ENCODE results near the gene CCZ1B.
"Not testable (repeated sequence)": the region's sequence is repeated elsewhere in the genome, so short reads cannot be mapped to it uniquely, and the experiment has no call there.

Gene CCZ1B

DNA sequence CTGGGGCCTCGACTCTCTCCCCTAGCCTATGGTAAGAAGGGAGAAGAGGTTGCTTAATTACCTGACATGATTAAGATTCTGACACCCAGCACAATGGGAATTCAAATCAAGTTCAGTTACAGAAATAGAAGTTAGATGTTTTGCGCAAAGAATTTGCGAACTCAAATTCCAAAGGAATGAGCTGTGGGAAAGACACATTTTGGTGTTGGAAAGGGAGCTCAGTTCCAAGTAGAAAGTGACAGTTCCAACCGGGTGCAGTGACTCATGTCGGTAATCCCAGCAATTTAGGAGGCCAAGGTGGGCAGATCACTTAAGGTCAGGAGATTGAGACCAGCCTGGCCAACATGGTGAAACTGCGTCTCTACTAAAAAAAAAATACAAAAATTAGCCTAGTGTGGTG lies 4.0 kb upstream of the CCZ1B start:
- not testable (repeated sequence) for DNase-seq

DNA sequence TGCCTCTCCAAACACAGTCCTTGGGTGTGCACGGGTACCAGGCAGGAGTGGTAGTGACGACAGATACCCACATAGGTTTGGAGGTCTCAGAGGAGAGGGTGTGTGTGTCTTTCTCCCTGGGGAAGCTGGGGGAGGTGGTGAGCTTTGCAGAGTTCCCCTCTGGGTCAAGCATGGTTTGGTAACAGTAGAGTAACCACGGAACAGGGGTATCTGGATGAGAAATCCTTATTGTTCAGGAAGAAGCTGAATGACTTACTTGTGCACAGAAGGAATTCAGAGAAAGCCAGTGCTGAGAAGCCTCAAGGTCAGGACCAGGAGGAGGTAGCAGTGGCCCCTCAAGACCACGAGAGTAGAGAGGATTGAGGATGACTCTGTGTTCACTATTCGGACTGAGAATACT lies 3.5 kb upstream of the CCZ1B start:
- not testable (repeated sequence) for DNase-seq

GRCh38 chr7:6827180-6827579 lies 1.1 kb upstream of the CCZ1B start:
- peak; percentile 64 for DNase-seq

DNA sequence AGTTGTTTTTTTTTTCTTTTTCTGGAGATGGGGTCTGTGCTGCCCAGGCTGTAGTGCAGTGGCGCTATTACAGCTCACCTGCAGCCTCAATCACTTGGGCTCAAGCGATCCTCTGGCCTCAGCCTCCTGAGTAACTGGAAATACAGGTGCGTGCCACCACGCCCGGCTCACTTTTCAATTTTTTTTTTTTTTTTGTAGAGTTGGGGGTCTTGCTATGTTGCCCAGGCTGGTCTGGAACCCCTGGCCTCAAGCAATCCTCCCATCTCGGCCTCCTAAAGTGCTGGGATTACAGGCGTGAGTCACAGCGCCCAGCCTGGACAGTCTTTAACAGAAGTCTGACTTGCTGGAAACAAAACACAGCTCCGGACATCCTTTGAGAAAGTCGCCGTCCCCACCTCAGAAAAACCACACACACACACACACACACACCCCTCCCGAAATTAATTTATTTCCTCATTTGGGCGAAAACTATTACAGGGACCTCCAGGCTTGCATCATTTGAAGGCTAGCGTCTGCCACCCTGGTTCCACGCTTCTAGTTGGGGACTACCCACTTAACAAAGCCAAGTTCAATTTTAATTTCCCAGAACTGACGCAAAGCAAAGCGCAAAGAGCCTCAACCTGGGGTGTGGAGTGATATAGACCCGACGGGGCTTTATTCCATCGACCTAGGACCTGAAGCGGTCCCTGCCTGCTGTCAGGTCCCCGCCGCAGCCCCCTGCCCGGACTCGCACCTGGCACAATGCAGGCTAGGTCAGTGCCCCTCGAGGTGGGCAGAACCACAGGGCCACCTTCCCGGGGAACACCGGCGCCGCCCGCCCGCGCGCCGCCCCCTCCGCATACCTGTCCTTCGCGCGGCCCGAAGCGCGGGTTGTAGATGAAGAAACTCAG lies 594 bp downstream of the CCZ1B start:
- not testable (repeated sequence) for DNase-seq

GRCh38 chr7:6821622-6822021 lies 4.5 kb downstream of the CCZ1B start:
- not testable (repeated sequence) for DNase-seq

DNA sequence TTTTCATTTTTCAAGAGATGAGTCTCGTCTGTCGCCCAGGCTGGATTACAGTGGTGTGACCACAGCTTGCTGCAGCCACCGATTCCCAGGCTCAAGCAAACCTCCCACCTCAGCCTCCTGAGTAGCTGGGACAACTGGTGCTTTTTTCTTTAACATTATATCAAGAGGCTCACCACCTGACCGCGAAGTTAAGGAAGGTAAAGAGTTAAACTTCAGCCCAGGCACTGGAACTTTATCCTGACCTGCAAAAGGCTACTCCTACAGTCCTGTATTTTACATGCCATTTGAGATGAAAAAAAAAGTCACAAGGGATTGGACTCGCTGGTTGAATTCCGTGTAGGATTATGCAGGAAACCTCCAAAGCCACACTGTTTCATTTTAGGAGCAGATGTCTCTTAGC lies 10.6 kb downstream of the CCZ1B start:
- not testable (repeated sequence) for DNase-seq

DNA sequence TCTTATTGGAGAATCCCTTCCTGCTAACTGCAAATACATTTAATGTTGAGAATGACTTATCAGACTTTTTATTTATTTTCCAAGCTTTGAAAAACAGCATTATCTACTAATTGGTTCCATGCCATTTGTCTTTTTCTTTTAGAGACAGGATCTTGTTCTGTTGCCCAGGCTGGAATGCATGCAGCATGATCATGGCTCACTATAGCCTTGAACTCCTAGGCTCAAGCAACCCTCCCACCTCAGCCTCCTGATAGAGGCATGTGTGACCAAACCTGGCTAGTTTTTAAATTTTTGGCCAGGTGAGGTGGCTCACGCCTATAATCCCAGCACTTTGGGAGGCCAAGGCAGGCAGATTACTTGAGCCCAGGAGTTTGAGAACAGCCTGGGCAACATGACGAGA lies 13.1 kb downstream of the CCZ1B start:
- not testable (repeated sequence) for DNase-seq

DNA sequence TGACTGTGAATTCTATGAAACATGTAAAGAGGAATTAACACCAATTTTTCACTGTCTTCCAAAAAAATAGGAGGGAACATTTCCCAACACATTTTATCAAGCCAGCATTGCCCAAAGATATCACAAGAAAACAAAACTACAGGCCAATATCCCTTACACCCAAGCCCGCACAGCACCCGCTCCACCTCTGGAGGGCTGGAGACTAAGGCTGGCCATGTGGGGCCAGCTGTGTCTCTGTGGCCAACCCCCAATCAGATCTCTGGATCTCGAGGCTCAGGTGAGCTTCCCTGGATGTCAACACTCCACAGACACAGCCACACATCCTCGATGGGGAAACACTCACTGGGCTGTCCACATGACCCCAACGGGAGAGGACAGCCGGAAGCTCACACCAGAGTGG lies 18.1 kb downstream of the CCZ1B start:
- not testable (repeated sequence) for DNase-seq

DNA sequence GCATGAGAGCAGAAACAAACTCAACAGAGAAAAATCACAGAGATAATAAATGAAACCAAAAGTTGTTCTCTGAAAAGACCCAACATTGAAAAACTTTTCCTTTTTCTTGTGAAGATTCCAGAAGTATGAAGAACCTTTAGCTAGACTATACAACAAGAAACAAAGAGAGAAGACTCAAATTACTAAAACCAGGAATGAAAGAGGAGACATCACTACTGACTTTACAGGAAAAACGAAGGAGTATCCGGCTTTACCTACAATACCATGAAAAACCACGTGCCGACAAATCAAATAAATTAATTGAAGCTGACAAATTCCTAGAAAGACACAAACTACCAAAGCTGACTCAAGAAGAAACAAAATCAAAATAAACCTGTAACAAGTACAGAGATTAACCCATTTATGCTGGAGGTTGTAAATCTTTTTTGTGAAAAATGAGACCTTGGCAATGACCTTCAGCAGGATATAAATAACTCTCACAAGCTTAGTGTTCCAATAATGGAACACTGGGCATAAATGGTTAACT lies 18.6 kb downstream of the CCZ1B start:
- DNase-seq, result not testable (repeated sequence)

DNA sequence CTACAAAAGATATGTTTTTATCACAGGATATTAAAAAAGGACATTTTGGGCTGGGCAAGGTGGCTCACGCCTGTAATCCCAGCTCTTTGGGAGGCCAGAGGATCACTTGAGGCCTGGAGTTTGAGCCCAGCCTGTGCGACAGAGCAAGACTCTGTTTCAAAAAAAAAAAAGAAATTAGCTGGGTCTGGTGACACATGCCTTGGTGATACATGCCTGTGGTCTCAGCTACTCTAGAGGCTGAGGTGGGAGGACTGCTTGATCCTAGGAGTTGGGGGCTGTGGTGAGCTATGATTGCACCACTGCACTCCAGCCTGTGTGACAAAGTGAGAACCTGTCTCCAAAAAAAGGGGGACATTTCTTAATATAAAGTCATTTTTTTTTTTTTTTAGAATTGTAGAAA lies 25.7 kb downstream of the CCZ1B start:
- not testable (repeated sequence) for DNase-seq

DNA sequence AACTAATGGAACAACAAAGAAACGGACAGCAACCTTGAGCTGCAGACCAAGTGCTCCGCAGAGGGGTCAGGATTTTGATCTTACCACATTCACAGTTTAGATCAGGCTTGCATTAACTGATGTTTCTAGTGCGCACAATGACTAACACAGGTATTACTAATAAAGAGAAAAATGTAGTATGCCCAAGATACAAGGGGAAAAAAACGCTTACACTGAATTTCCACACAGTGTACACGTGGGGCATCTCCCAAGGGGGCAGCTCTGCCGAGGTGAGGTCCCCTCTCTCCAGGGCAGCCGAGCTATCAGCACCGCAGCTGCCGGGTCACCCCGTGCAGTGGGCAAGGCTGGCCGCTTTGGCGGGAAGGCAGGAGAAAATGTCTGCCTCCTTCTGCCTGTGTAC lies 26.2 kb downstream of the CCZ1B start:
- not testable (repeated sequence) for DNase-seq

DNA sequence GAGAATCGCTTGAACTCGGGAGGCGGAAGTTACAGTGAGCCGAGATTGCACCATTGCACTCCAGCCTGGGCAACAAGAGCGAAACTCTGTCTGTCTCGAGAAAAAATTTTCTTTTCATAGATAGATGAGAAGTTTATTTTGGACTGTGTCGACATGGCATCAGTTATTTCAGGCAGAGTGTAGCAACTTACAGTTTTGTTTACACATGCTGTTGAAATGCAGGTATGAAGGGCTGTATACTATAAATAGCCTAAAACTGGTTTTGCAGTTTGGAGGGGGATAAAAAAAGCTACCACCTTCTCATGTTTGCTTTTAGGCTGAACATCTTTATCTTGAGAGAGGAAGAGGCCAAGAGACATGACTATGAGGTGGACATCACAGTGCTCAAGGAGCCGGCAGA lies 28.0 kb downstream of the CCZ1B start:
- not testable (repeated sequence) for DNase-seq

- DNase-seq, result not testable (repeated sequence)
Measured at GRCh38 chr7:6797218-6797617, 28.9 kb downstream of the CCZ1B start.

DNA sequence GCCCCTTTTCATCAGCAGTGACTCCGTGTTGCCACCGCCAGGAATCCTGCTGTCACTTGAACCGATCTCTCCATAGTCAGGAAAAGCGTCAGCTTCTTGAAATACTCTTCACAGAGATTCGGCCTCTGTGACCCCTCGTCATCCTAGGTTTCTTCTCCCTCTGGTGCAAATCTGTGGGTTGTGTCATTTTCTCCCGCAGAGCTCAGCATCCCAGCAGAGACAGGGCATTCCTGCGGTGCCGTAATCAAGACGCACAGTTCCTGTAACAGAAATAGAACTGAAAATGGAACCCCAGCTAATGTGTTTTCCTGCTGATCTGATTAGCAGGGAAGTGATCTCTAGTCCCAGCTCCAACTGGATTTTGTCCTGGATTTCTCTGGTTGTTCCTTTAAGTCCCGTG lies 31.8 kb downstream of the CCZ1B start:
- DNase-seq, result not testable (repeated sequence)

DNA sequence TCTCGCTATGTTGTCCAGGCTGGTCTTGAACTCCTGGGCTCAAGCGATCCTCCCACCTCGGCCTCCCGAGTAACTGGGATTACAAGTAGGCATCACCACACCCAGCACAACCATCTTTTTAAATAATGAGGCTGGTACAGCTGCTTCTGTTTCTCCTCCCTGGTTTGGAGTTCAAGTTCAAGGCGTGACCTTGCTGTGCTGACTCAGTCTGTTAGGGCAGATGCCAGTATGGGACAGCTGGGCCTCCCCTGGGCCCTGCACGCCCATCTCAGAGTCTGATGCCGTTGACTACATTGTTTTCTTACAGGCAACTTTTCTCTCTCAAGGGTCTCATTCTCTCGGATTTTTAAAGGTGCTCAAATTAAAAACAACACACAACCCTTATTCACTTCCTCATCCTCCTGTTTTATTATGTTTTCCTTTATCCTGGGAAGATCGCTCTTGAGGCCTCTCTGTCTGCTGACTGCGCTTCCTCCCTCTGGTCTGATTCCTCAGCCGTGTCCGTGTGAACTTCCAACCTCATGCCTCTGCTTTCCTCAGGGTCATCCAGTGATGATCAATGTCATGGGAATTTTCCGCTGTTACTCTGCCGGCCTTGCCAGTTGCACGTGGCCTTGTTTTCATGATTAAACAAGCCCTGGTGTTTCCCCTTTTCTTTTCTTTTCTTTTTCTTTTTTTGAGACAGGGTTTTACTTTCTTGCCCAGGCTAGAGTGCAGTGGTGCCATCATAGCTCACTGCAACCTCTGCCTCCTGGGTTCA lies 33.8 kb downstream of the CCZ1B start:
- not testable (repeated sequence) for DNase-seq

DNA sequence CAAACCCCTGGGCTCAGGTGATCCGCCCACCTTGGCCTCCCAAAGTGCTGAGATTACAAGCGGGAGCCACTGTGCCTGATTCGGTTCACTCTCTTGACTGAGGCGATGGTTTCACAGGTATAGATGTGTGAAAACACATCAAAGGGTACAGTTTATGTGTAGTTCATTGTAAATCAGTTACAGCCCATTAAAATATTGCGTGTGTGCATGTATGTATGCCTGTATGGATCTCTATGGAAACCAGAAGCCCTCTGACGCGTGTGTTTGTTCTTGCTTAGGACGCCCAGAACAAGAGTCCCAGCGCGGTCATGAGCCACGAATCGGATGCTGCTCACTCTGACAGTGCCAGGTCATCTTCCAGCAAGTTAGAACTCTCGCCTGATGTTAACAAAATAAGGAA lies 36.7 kb downstream of the CCZ1B start:
- not testable (repeated sequence) for DNase-seq

- not testable (repeated sequence) for DNase-seq
Measured at GRCh38 chr7:6781581-6781980, 44.5 kb downstream of the CCZ1B start.

- not testable (repeated sequence) for DNase-seq
Measured at GRCh38 chr7:6761186-6761585, 64.9 kb downstream of the CCZ1B start.

GRCh38 chr7:6753964-6754363 lies 72.1 kb downstream of the CCZ1B start, which contains the start of gene RSPH10B2:
Gene RSPH10B2, plus strand, starts transcription at chr7:6754103. Its CDS starts 3,575 bp downstream, at chr7:6757678.
- not testable (repeated sequence) for DNase-seq

- DNase-seq, result not testable (repeated sequence)
Measured at GRCh38 chr7:6750173-6750572, 75.9 kb downstream of the CCZ1B start.

DNA sequence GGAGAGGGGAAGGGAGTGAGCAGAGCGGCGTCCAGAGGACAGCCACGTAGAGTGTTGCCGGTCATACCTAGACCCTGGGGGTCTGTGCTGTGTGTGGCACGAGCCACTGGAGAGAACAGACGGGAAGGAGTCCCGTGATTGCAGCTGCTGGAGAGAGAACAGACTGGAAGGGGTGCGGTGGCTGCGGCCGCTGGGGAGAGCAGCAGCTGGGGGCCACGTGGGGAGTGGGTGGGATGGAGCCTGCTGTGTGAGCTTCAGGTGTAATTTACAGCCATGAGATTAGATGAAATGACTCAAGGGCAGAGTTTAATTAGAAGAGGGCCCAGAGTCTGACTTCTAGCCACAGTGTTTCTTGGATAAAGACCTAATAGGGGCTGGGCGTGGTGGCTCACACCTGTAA lies 76.7 kb downstream of the CCZ1B start:
- DNase-seq, result not testable (repeated sequence)
